ENCODE data around the gene HEMGN.

Gene HEMGN

GRCh38 chr9:97972753-97973152 is 34.8 kb upstream of the HEMGN start:
- Histone ChIP-seq H2BK12ac (ENCODE audit: low read length) (no peak overlapping the region), H2BK5ac (ENCODE audit: low read length) (no peak overlapping the region), H3K18ac (ENCODE audit: low read length) (no peak overlapping the region), H3K4me2 (ENCODE audit: insufficient read depth, low read length, poor library complexity, severe bottlenecking) (no peak overlapping the region), H2AFZ (ENCODE audit: low read length) (no peak overlapping the region), H2BK15ac (ENCODE audit: low read length) (no peak overlapping the region), H2BK120ac (ENCODE audit: low read depth, low read length) (no peak overlapping the region), H2AK5ac (ENCODE audit: low read depth, low read length) (no peak overlapping the region), H3K4ac (ENCODE audit: low read length) (no peak overlapping the region), H3K27ac (replicated peaks; ENCODE audit: low read length) (no peak overlapping the region), H4K91ac (ENCODE audit: low read depth, low read length, poor library complexity) (no peak overlapping the region), H3K36me3 (replicated peaks in 1 of 2; ENCODE audit: control insufficient read depth in 2 of 2, insufficient read depth in 2 of 2, low read length in 2 of 2) (no peaks in the 10 kb centered on the region), H3K9me3 (replicated peaks in 1 of 2; ENCODE audit: control insufficient read depth in 2 of 2, insufficient read depth in 1 of 2, low read depth in 1 of 2, low read length in 2 of 2) (no peaks in the 10 kb centered on the region), H3K4me1 (ENCODE audit: control insufficient read depth in 2 of 2, insufficient read depth in 1 of 2, low read depth in 1 of 2, low read length in 2 of 2) (no peaks in the 10 kb centered on the region), H3K4me3 (ENCODE audit: low read length in 2 of 2) (no peak overlapping the region), H3K9ac (ENCODE audit: low read depth, low read length, poor library complexity) (no peak overlapping the region), H3K79me1 (ENCODE audit: low read depth, low read length) (no peaks in the 10 kb centered on the region), H4K8ac (ENCODE audit: low read depth, low read length) (no peak overlapping the region), H3K14ac (ENCODE audit: low read length) (no peak overlapping the region), H3K23ac (ENCODE audit: low read depth, low read length, poor library complexity) (no peak overlapping the region), H3K27me3 (ENCODE audit: control insufficient read depth in 3 of 3, insufficient read depth in 3 of 3, low read depth in 1 of 3, low read length in 3 of 3) (peaks cover 0 to 11% (median 2%) of the 10 kb centered on the region in 3 experiments)
- DNase-seq (ENCODE audit: low spot score) = no peak
- WGBS, 2 donors (ENCODE audit: extremely low coverage in 2 of 2, insufficient read length in 2 of 2, insufficient replicate concordance in 1 of 2) = no CpG with 5 or more reads among the region's 4 CpGs

GRCh38 chr9:97970165-97970564 is 32.2 kb upstream of the HEMGN start:
- H2BK12ac ChIP-seq (ENCODE audit: low read length) = no peak overlapping the region
- no peak overlapping the region for H2BK15ac ChIP-seq (ENCODE audit: low read length)
- H3K14ac ChIP-seq (ENCODE audit: low read length) = no peak overlapping the region
- H3K4me3 ChIP-seq (ENCODE audit: low read length in 2 of 2) = no peak overlapping the region
- H3K79me1 ChIP-seq (ENCODE audit: low read depth, low read length) = no peaks in the 10 kb centered on the region
- no peak overlapping the region for H3K18ac ChIP-seq (ENCODE audit: low read length)
- peaks cover 0 to 23% (median 0%) of the 10 kb centered on the region in 3 experiments for H3K27me3 ChIP-seq (ENCODE audit: control insufficient read depth in 3 of 3, insufficient read depth in 3 of 3, low read depth in 1 of 3, low read length in 3 of 3)
- no peak overlapping the region for H2BK120ac ChIP-seq (ENCODE audit: low read depth, low read length)
- no peak overlapping the region for H2AFZ ChIP-seq (ENCODE audit: low read length)
- H3K4me2 ChIP-seq (ENCODE audit: insufficient read depth, low read length, poor library complexity, severe bottlenecking) = no peak overlapping the region
- no peak overlapping the region for H3K23ac ChIP-seq (ENCODE audit: low read depth, low read length, poor library complexity)
- no peak overlapping the region for H3K27ac ChIP-seq (replicated peaks; ENCODE audit: low read length)
- WGBS, 2 donors (ENCODE audit: extremely low coverage in 2 of 2, insufficient read length in 2 of 2, insufficient replicate concordance in 1 of 2) = no CpG with 5 or more reads among the region's 7 CpGs
- no peaks in the 10 kb centered on the region for H3K36me3 ChIP-seq (replicated peaks in 1 of 2; ENCODE audit: control insufficient read depth in 2 of 2, insufficient read depth in 2 of 2, low read length in 2 of 2)
- H4K91ac ChIP-seq (ENCODE audit: low read depth, low read length, poor library complexity) = no peak overlapping the region
- DNase-seq (ENCODE audit: low spot score) = no peak
- no peak overlapping the region for H2AK5ac ChIP-seq (ENCODE audit: low read depth, low read length)
- no peak overlapping the region for H3K4ac ChIP-seq (ENCODE audit: low read length)
- H3K4me1 ChIP-seq (ENCODE audit: control insufficient read depth in 2 of 2, insufficient read depth in 1 of 2, low read depth in 1 of 2, low read length in 2 of 2) = no peaks in the 10 kb centered on the region
- no peaks in the 10 kb centered on the region for H3K9me3 ChIP-seq (replicated peaks in 1 of 2; ENCODE audit: control insufficient read depth in 2 of 2, insufficient read depth in 1 of 2, low read depth in 1 of 2, low read length in 2 of 2)
- no peak overlapping the region for H2BK5ac ChIP-seq (ENCODE audit: low read length)
- no peak overlapping the region for H4K8ac ChIP-seq (ENCODE audit: low read depth, low read length)
- no peak overlapping the region for H3K9ac ChIP-seq (ENCODE audit: low read depth, low read length, poor library complexity)

- H3K9me3 ChIP-seq (replicated peaks in 1 of 2; ENCODE audit: control insufficient read depth in 2 of 2, insufficient read depth in 1 of 2, low read depth in 1 of 2, low read length in 2 of 2) = no peaks in the 10 kb centered on the region
- H3K9ac ChIP-seq (ENCODE audit: low read depth, low read length, poor library complexity) = no peak overlapping the region
- no peak overlapping the region for H4K91ac ChIP-seq (ENCODE audit: low read depth, low read length, poor library complexity)
- no peak overlapping the region for H3K14ac ChIP-seq (ENCODE audit: low read length)
- no peak overlapping the region for H2BK12ac ChIP-seq (ENCODE audit: low read length)
- no peak overlapping the region for H3K23ac ChIP-seq (ENCODE audit: low read depth, low read length, poor library complexity)
- H3K27ac ChIP-seq (replicated peaks; ENCODE audit: low read length) = no peak overlapping the region
- no peak overlapping the region for H3K4ac ChIP-seq (ENCODE audit: low read length)
- no peaks in the 10 kb centered on the region for H3K79me1 ChIP-seq (ENCODE audit: low read depth, low read length)
- DNase-seq (ENCODE audit: low spot score) = no peak
- no peak overlapping the region for H3K4me3 ChIP-seq (ENCODE audit: low read length in 2 of 2)
- WGBS, 2 donors (ENCODE audit: extremely low coverage in 2 of 2, insufficient read length in 2 of 2, insufficient replicate concordance in 1 of 2) = no CpG with 5 or more reads among the region's 2 CpGs
- H2AFZ ChIP-seq (ENCODE audit: low read length) = no peak overlapping the region
- H2AK5ac ChIP-seq (ENCODE audit: low read depth, low read length) = no peak overlapping the region
- no peak overlapping the region for H2BK120ac ChIP-seq (ENCODE audit: low read depth, low read length)
- no peak overlapping the region for H4K8ac ChIP-seq (ENCODE audit: low read depth, low read length)
- no peaks in the 10 kb centered on the region for H3K36me3 ChIP-seq (replicated peaks in 1 of 2; ENCODE audit: control insufficient read depth in 2 of 2, insufficient read depth in 2 of 2, low read length in 2 of 2)
- no peak overlapping the region for H3K4me2 ChIP-seq (ENCODE audit: insufficient read depth, low read length, poor library complexity, severe bottlenecking)
- peaks cover 0 to 33% (median 0%) of the 10 kb centered on the region in 3 experiments for H3K27me3 ChIP-seq (ENCODE audit: control insufficient read depth in 3 of 3, insufficient read depth in 3 of 3, low read depth in 1 of 3, low read length in 3 of 3)
- no peak overlapping the region for H2BK5ac ChIP-seq (ENCODE audit: low read length)
- no peak overlapping the region for H3K18ac ChIP-seq (ENCODE audit: low read length)
- H3K4me1 ChIP-seq (ENCODE audit: control insufficient read depth in 2 of 2, insufficient read depth in 1 of 2, low read depth in 1 of 2, low read length in 2 of 2) = no peaks in the 10 kb centered on the region
- H2BK15ac ChIP-seq (ENCODE audit: low read length) = no peak overlapping the region
Measured at GRCh38 chr9:97969014-97969413, 31.0 kb upstream of the HEMGN start.

GRCh38 chr9:97966493-97966892 is 28.5 kb upstream of the HEMGN start:
- no peak overlapping the region for H3K18ac ChIP-seq (ENCODE audit: low read length)
- H3K4me3 ChIP-seq (ENCODE audit: low read length in 2 of 2) = no peak overlapping the region
- H3K23ac ChIP-seq (ENCODE audit: low read depth, low read length, poor library complexity) = no peak overlapping the region
- no CpG with 5 or more reads among the region's 1 CpG for WGBS, 2 donors (ENCODE audit: extremely low coverage in 2 of 2, insufficient read length in 2 of 2, insufficient replicate concordance in 1 of 2)
- DNase-seq (ENCODE audit: low spot score) = no peak
- H3K36me3 ChIP-seq (replicated peaks in 1 of 2; ENCODE audit: control insufficient read depth in 2 of 2, insufficient read depth in 2 of 2, low read length in 2 of 2) = no peaks in the 10 kb centered on the region
- no peak overlapping the region for H2BK15ac ChIP-seq (ENCODE audit: low read length)
- no peak overlapping the region for H3K4me2 ChIP-seq (ENCODE audit: insufficient read depth, low read length, poor library complexity, severe bottlenecking)
- H3K79me1 ChIP-seq (ENCODE audit: low read depth, low read length) = no peaks in the 10 kb centered on the region
- H2BK120ac ChIP-seq (ENCODE audit: low read depth, low read length) = no peak overlapping the region
- H3K4me1 ChIP-seq (ENCODE audit: control insufficient read depth in 2 of 2, insufficient read depth in 1 of 2, low read depth in 1 of 2, low read length in 2 of 2) = no peaks in the 10 kb centered on the region
- H2BK5ac ChIP-seq (ENCODE audit: low read length) = no peak overlapping the region
- H3K27me3 ChIP-seq (ENCODE audit: control insufficient read depth in 3 of 3, insufficient read depth in 3 of 3, low read depth in 1 of 3, low read length in 3 of 3) = peaks cover 0 to 44% (median 0%) of the 10 kb centered on the region in 3 experiments
- H4K8ac ChIP-seq (ENCODE audit: low read depth, low read length) = no peak overlapping the region
- H3K14ac ChIP-seq (ENCODE audit: low read length) = no peak overlapping the region
- no peak overlapping the region for H2AFZ ChIP-seq (ENCODE audit: low read length)
- H4K91ac ChIP-seq (ENCODE audit: low read depth, low read length, poor library complexity) = no peak overlapping the region
- H3K9me3 ChIP-seq (replicated peaks in 1 of 2; ENCODE audit: control insufficient read depth in 2 of 2, insufficient read depth in 1 of 2, low read depth in 1 of 2, low read length in 2 of 2) = no peaks in the 10 kb centered on the region
- no peak overlapping the region for H3K4ac ChIP-seq (ENCODE audit: low read length)
- no peak overlapping the region for H2AK5ac ChIP-seq (ENCODE audit: low read depth, low read length)
- H3K27ac ChIP-seq (replicated peaks; ENCODE audit: low read length) = no peak overlapping the region
- H3K9ac ChIP-seq (ENCODE audit: low read depth, low read length, poor library complexity) = no peak overlapping the region
- no peak overlapping the region for H2BK12ac ChIP-seq (ENCODE audit: low read length)
